Peyer's patch (tissue), 4 donors: ENCODE measurements around the gene KIFC3.

Experiments
- CTCF ChIP-seq, 6 experiments: fragments of 450-650 bp in 4 of 6; fragments of 200-600 bp in 2 of 6; sonication (generic) in 1 of 6; IDR thresholded peaks; one replicate each; pipeline ENCODE4 v1.5.1; 2017 to 2019; ENCODE audit warnings: antibody characterized with exemption in 6 of 6, mild to moderate bottlenecking in 3 of 6, moderate library complexity in 1 of 6
- POLR2A ChIP-seq, 2 donors: fragments of 450-650 bp; IDR thresholded peaks; one replicate each; pipeline ENCODE4 v1.5.1; 2017; ENCODE audit warnings: antibody characterized with exemption in 2 of 2, mild to moderate bottlenecking in 2 of 2, moderate library complexity in 2 of 2

GRCh38 chr16:57725976-57726375 lies 76.3 kb downstream of the KIFC3 start:
- no peak for TF ChIP-seq CTCF (IDR thresholded peaks at IDR 0.05)
- TF ChIP-seq POLR2A (IDR thresholded peaks at IDR 0.05) = no peak
